GM13977 (cell line): ENCODE data around the gene CLDN18.

Source experiments
- DNase-seq: peaks from one replicate; pipeline ENCODE4 v3.0.0; 2012; ENCODE audit warnings: low spot score
- in situ Hi-C: fragments of 300-500 bp; cut with MboI; formaldehyde crosslinking; loops from one replicate; pipeline ENCODE4 v1.12.0; 2022; ENCODE audit warnings: low sequenced_read_pairs, low pct_unique_long_range_greater_than_20kb, mixed read lengths, inconsistent platforms; ENCODE audit not compliant: unreplicated experiment
- TF ChIP-seq, protein P1 (sequence below): IDR thresholded peaks from 2 replicates; pipeline ENCODE4 v1.5.1; 2012; ENCODE audit warnings: mild to moderate bottlenecking, control low read depth; ENCODE audit not compliant: insufficient read depth; ENCODE audit errors: extremely low read depth, missing control alignments

Gene CLDN18

DNA sequence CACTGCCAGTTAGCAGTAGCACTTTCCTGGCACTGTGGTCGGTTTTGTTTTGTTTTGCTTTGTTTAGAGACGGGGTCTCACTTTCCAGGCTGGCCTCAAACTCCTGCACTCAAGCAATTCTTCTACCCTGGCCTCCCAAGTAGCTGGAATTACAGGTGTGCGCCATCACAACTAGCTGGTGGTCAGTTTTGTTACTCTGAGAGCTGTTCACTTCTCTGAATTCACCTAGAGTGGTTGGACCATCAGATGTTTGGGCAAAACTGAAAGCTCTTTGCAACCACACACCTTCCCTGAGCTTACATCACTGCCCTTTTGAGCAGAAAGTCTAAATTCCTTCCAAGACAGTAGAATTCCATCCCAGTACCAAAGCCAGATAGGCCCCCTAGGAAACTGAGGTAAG is 22.6 kb downstream of the CLDN18 start:
- no peak for DNase-seq
- TF ChIP-seq, protein P1, sequence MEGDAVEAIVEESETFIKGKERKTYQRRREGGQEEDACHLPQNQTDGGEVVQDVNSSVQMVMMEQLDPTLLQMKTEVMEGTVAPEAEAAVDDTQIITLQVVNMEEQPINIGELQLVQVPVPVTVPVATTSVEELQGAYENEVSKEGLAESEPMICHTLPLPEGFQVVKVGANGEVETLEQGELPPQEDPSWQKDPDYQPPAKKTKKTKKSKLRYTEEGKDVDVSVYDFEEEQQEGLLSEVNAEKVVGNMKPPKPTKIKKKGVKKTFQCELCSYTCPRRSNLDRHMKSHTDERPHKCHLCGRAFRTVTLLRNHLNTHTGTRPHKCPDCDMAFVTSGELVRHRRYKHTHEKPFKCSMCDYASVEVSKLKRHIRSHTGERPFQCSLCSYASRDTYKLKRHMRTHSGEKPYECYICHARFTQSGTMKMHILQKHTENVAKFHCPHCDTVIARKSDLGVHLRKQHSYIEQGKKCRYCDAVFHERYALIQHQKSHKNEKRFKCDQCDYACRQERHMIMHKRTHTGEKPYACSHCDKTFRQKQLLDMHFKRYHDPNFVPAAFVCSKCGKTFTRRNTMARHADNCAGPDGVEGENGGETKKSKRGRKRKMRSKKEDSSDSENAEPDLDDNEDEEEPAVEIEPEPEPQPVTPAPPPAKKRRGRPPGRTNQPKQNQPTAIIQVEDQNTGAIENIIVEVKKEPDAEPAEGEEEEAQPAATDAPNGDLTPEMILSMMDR = no peak
- in situ Hi-C loops = no loop called here

DNA sequence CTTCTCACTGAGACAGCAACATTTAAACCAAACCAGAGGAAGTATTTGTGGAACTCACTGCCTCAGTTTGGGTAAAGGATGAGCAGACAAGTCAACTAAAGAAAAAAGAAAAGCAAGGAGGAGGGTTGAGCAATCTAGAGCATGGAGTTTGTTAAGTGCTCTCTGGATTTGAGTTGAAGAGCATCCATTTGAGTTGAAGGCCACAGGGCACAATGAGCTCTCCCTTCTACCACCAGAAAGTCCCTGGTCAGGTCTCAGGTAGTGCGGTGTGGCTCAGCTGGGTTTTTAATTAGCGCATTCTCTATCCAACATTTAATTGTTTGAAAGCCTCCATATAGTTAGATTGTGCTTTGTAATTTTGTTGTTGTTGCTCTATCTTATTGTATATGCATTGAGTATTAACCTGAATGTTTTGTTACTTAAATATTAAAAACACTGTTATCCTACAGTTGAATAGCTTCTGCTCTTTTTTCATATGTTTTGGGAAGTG is 23.3 kb downstream of the CLDN18 start:
- TF ChIP-seq, protein P1 = no peak
- in situ Hi-C loops = no loop called here
- DNase-seq = no peak

DNA sequence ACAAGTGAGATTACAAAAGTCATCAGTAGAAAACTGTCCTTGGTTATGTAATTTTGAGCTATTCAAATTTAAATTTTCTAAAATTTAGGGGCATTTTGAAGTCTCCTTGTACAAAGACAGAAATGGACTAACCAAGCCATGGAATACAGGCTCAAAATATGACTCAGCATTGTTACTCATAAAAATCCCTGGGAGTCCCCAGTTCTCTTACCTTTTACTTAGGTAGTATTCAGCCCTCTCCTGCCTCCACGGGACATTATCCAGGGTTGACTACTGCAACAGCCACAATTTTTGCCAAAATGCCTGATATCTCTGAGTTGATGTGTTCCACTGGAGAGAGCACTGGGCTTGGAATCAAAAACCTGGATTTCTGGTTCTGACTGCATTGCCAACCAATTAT is 25.0 kb downstream of the CLDN18 start:
- DNase-seq = no peak
- TF ChIP-seq, protein P1 = no peak
- in situ Hi-C loops = no loop called here

GRCh38 chr3:138036572-138036971 is 26.6 kb downstream of the CLDN18 start:
- in situ Hi-C loops = no loop called here
- TF ChIP-seq, protein P1 = no peak
- no peak for DNase-seq

- TF ChIP-seq, protein P1 = no peak
- in situ Hi-C loops = no loop called here
Measured at GRCh38 chr3:138038725-138039462, 28.9 kb downstream of the CLDN18 start.

DNA sequence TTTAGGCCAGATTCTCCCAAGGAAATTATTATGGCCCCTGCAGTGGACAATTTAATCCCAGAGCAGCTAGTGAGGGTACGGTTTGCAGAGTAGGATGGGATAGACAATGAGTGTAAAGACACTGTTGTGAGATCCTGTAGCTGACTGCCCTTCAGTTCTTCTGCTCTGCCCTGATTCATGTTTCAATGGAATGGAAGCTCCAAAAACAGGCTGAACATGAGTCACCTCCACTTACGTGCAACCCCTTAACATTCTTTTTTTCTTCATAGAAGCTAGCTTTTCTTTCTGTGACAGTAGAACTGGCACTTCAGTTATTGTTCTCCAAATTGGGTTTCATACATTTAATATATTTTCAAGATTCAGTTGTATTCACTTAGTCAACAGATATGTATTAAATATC is 32.1 kb downstream of the CLDN18 start:
- DNase-seq = no peak
- in situ Hi-C loops = no loop called here

More at GRCh38 chr3:138038725-138039462, 28.9 kb downstream of the CLDN18 start:
- DNase-seq = no peak

More for the DNA sequence above, 32.1 kb downstream of the CLDN18 start:
- TF ChIP-seq, protein P1 = no peak
